Heart left ventricle (tissue), 16 donors: ENCODE results near the gene TMEM255A. TPM values are rescaled to one million over a fixed set of nuclear protein-coding genes. Genes with fewer than 3 reads are reported as not detected.
"Not testable (repeated sequence)": the region's sequence is repeated elsewhere in the genome, so short reads cannot be mapped to it uniquely, and the experiment has no call there.

Experiments
- ATAC-seq, 4 donors: fragments of 200-7000 bp; cut with Tn5 transposase; one replicate each; pipeline ENCODE4 v1.9.1; 2020 to 2022; ENCODE audit warnings: moderate library complexity in 4 of 4, mild to moderate bottlenecking in 3 of 4, moderate number of reproducible peaks in 1 of 4
- DNase-seq, 5 donors: peaks; one replicate each; pipeline ENCODE4 v3.0.0-alpha.2; 2020
- H3K27ac ChIP-seq, 12 donors: fragments of 200-600 bp; sonication (generic) in 4 of 12; one replicate each; pipeline versions ENCODE4 v1.5.0 to v1.8.0; 2016 to 2022; ENCODE audit warnings: mild to moderate bottlenecking in 2 of 12
- H3K27me3 ChIP-seq, 9 donors: fragments of 200-600 bp; sonication (generic) in 2 of 9; one replicate each; pipeline versions ENCODE4 v1.5.1 to v1.8.0; 2016 to 2022; ENCODE audit warnings: mild to moderate bottlenecking in 3 of 9
- H3K36me3 ChIP-seq, 9 donors: fragments of 200-600 bp; sonication (generic) in 2 of 9; one replicate each; pipeline versions ENCODE4 v1.5.0 to v1.8.0; 2018 to 2022; ENCODE audit warnings: mild to moderate bottlenecking in 2 of 9
- H3K4me1 ChIP-seq, 12 donors: fragments of 200-600 bp; sonication (generic) in 4 of 12; one replicate each; pipeline versions ENCODE4 v1.5.0 to v1.8.0; 2016 to 2022; ENCODE audit warnings: mild to moderate bottlenecking in 3 of 12
- H3K4me3 ChIP-seq, 12 donors: fragments of 200-600 bp; sonication (generic) in 4 of 12; one replicate each; pipeline versions ENCODE4 v1.5.0 to v1.8.0; 2017 to 2022; ENCODE audit warnings: mild to moderate bottlenecking in 9 of 12, moderate library complexity in 4 of 12
- H3K9me3 ChIP-seq, 12 donors: fragments of 200-600 bp; sonication (generic) in 4 of 12; one replicate each; pipeline versions ENCODE4 v1.5.0 to v1.8.0; 2016 to 2022; ENCODE audit warnings: mild to moderate bottlenecking in 1 of 12
- POLR2A ChIP-seq, 2 donors: fragments of 450-650 bp; IDR thresholded peaks; one replicate each; pipeline ENCODE4 v1.6.1; 2017; ENCODE audit warnings: antibody characterized with exemption in 2 of 2, mild to moderate bottlenecking in 2 of 2, moderate library complexity in 2 of 2
- WGBS, 4 donors: extraction: QIAGEN DNeasy Blood & Tissue Kit in 2 of 4; methylation state at CpG; one replicate each; pipeline versions ENCODE4 v1.1.5 to v1.1.7; 2013 to 2018; 5-methylcytosine and 5-hydroxymethylcytosine counted together
- intact Hi-C, 10 donors: fragments of 100-400 bp; cut with DNase I; formaldehyde crosslinking; loops; one replicate each; pipeline versions ENCODE4 v1.11.1 to v1.14.2; 2022
- polyA plus RNA-seq, 2 donors: library from polyadenylated mRNA; stranded (reverse); fragments of 200-250 nt; gene quantifications; one replicate each; pipeline ENCODE4 v1.2.3, GENCODE V29; 2013
- total RNA-seq, 9 donors: library from RNA; depleted of rRNA in 2 of 9; stranded (reverse); fragments of >200 nt in 2 of 9; fragmentation: NEBNext Ultra II Directional in 3 of 9; extraction: Animal tissue kit (Norgen Biotek cat#: 25700) in 3 of 9; gene quantifications; one replicate each; pipeline versions ENCODE4 v1.1.0 to v1.2.4, GENCODE V29; 2016 to 2023
- TF ChIP-seq, protein P1 (sequence below), 12 donors: fragments of 200-600 bp; sonication (generic) in 4 of 12; IDR thresholded peaks; one replicate each; pipeline versions ENCODE4 v1.5.0 to v1.8.0; 2018 to 2022; ENCODE audit warnings: antibody characterized with exemption in 12 of 12, mild to moderate bottlenecking in 5 of 12
- donor health status: ischemic (EF 13 %, LVEDD 7.1; RV severe dilation, severe dysfunction).
- donor health status: healthy with polysubstance abuse.
- donor health status: DM: no; HTN: yes; CAD: no.
- donor health status: DM: no; HTN: no; CAD: no.
- donor health status: ischemic (EF 25% LVEDD 6.9; RV normal size, moderate dysfunction).
- donor health status: ischemic (EF 25% LVEDD 5.7; RV mildly dilated, moderate dysfunction).
- donor health status: healthy.
- donor health status: DM: yes; HTN: yes; CAD: no.
- donor health status: ischemic (EF 35%, LVEDD 5.7; RV mildly dilated, moderate dysfunction).
- donor health status: nonischemic (EF 11% LVEDD 7.7; RV severe dilation, severe dysfunction).
- donor health status: DM: yes; HTN: yes; CAD: no.
- donor health status: PGD.
- donor health status: ischemic (EF 29% LVEDD 5.4; RV normal size, mild dysfunction).
- donor health status: nonischemic (EF 23%, LVEDD 6.1; RV moderate dilation, normal function).

The TMEM255A gene
- total and polyA plus RNA-seq, 11 donors, result 0.04 to 2.4 (median 0.28) TPM

DNA sequence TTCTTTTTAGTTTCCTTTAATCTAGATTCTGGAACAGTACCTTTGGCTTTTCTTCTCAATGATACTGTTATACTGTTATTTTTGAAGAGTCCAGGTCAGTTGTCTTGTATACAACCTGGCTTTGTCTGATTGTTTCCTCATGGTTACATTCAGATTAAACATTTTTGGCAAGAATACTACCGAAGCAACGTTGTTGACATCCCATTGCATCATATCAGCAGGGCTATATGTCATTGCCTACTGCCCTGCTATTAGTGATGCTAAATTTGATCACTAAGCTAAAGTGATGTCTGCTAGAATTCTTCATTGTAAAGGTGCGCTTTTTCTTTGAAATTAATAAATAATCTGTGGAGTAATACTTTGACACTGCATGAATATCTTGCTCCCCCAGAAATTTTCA lies 44.8 kb upstream of the TMEM255A start:
- H3K9me3 ChIP-seq, result peaks cover 0 to 5% (median 0%) of the 10 kb centered on the region in 12 donors
- intact Hi-C loops, result no loop called here
- no peak for DNase-seq
- H3K4me1 ChIP-seq, result no peaks in the 10 kb centered on the region
- no peak for ATAC-seq
- 65 to 81% (median 66%) methylated on average over 3 of the region's 3 CpGs for WGBS, 4 donors
- H3K27me3 ChIP-seq, result peaks cover 0 to 12% (median 0%) of the 10 kb centered on the region in 9 donors
- no peaks in the 10 kb centered on the region for H3K36me3 ChIP-seq
- no peak overlapping the region for H3K4me3 ChIP-seq
- H3K27ac ChIP-seq, result no peak overlapping the region
- TF ChIP-seq, protein P1, sequence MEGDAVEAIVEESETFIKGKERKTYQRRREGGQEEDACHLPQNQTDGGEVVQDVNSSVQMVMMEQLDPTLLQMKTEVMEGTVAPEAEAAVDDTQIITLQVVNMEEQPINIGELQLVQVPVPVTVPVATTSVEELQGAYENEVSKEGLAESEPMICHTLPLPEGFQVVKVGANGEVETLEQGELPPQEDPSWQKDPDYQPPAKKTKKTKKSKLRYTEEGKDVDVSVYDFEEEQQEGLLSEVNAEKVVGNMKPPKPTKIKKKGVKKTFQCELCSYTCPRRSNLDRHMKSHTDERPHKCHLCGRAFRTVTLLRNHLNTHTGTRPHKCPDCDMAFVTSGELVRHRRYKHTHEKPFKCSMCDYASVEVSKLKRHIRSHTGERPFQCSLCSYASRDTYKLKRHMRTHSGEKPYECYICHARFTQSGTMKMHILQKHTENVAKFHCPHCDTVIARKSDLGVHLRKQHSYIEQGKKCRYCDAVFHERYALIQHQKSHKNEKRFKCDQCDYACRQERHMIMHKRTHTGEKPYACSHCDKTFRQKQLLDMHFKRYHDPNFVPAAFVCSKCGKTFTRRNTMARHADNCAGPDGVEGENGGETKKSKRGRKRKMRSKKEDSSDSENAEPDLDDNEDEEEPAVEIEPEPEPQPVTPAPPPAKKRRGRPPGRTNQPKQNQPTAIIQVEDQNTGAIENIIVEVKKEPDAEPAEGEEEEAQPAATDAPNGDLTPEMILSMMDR (IDR thresholded peaks at IDR 0.05), result no peak
- TF ChIP-seq POLR2A (IDR thresholded peaks at IDR 0.05), result no peak

DNA sequence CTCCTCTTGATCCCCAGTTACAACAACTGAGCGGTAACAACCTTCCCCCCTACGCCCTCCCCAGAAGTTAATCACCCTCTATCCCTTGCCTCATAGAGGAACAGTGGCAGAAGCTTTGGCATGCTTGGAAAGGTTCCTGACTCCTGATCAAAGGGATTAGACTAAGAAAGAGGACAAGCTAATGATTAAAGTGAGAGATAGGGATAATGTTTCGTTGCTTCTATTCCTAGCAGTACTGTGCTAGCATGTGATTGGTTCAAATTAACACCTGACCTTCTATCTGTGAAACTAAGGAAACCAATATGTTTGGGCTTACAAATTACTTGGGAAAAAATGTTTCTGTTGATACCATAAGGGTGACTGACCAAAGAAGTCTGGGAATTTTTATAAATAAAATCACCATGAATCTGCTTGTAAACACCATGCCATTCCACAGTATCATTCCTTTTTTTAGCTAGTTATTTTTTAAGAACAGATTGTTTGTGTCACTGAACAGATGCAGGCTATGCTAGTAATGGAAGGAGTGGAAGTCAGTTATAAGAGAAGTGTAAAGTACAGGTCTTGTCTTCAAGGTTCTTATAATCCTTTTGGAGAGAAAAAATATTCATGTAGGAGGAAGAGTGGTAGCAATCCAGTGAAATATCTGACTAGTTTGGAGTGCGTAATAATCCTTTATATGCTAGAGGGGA lies 39.3 kb upstream of the TMEM255A start:
- Histone ChIP-seq H3K4me1 (no peaks in the 10 kb centered on the region), H3K27ac (no peak overlapping the region), H3K9me3 (peaks cover 0 to 5% (median 0%) of the 10 kb centered on the region in 12 donors), H3K36me3 (no peaks in the 10 kb centered on the region), H3K27me3 (no peaks in the 10 kb centered on the region), H3K4me3 (no peak overlapping the region)
- ATAC-seq (no peak), DNase-seq (no peak)
- WGBS, 4 donors, result 66 to 79% (median 67%) methylated on average over 4 of the region's 4 CpGs
- intact Hi-C loops, result no loop called here
- TF ChIP-seq, protein P1 (IDR thresholded peaks at IDR 0.05), result no peak
- no peak for TF ChIP-seq POLR2A (IDR thresholded peaks at IDR 0.05)

DNA sequence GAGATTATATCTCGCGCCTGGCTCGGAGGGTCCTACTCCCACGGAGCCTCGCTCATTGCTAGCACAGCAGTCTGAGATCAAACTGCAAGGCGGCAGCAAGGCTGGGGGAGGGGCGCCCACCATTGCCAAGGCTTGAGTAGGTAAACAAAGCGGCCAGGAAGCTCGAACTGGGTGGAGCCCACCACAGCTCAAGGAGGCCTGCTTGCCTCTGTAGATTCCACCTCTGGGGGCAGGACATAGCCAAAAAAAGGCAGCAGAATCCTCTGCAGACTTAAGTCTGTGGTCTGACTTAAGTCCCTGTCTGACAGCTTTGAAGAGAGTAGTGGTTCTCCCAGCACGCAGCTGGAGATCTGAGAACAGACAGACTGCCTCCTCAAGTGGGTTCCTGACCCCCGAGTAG lies 33.3 kb upstream of the TMEM255A start:
- H3K27ac ChIP-seq, H3K4me1 ChIP-seq, DNase-seq, H3K4me3 ChIP-seq, intact Hi-C loops, H3K27me3 ChIP-seq, ATAC-seq, H3K36me3 ChIP-seq: not testable (repeated sequence)
- peaks cover 0 to 10% (median 0%) of the 10 kb centered on the region in 12 donors for H3K9me3 ChIP-seq
- WGBS, 4 donors, result 72 to 84% (median 75%) methylated on average over 11 of the region's 11 CpGs

DNA sequence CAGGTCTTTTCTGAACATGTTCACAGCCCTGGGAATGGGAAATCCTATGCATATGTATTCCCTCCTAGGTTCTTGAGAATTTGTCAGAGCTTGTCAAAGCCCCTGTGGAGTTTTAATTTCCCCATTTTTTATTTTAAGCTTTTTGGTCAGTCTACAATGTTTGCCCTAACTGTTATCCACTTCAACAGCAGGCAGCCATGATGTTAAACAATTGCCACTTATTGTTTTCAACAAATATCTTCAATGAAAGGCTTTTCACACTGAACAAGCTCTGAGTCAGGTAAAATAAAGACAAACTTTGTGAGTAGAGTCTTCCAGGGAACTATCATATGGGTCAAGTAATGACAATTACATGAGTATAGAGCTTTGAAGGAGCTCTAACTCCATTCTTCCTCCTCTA lies 25.6 kb upstream of the TMEM255A start:
- Histone ChIP-seq H3K4me1 (no peaks in the 10 kb centered on the region), H3K27me3 (no peaks in the 10 kb centered on the region), H3K9me3 (peaks cover 0 to 58% (median 11%) of the 10 kb centered on the region in 12 donors), H3K4me3 (no peak overlapping the region), H3K27ac (no peak overlapping the region), H3K36me3 (no peaks in the 10 kb centered on the region)
- DNase-seq (no peak), ATAC-seq (no peak)
- no peak for TF ChIP-seq POLR2A (IDR thresholded peaks at IDR 0.05)
- TF ChIP-seq, protein P1 (IDR thresholded peaks at IDR 0.05), result no peak
- intact Hi-C loops, result no loop called here

DNA sequence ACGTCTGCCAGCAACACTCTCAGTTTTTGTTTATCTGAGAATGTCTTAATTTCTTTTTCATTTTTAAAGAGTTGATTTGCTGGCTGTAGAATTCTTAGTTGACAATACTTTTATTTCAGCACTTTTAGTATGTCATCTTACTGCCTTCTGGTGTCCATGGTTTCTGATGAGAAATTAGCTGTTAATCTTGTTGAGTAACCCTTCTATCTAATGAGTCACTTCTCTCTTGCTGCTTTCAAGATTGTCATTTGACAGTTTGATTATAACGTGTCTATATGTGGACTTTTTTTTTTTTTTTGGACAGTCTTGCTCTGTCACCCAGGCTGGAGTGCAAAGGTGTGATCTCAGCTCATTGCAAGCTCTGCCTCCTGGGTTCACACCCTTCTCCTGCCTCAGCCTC lies 24.0 kb upstream of the TMEM255A start:
- H3K36me3 ChIP-seq, result no peaks in the 10 kb centered on the region
- no peak for TF ChIP-seq POLR2A (IDR thresholded peaks at IDR 0.05)
- TF ChIP-seq, protein P1 (IDR thresholded peaks at IDR 0.05), result no peak
- H3K27me3 ChIP-seq, result no peaks in the 10 kb centered on the region
- no peak overlapping the region for H3K4me3 ChIP-seq
- ATAC-seq, result no peak
- H3K27ac ChIP-seq, result no peak overlapping the region
- 47 to 70% (median 60%) methylated on average over 2 of the region's 2 CpGs for WGBS, 4 donors
- peaks cover 0 to 55% (median 11%) of the 10 kb centered on the region in 12 donors for H3K9me3 ChIP-seq
- intact Hi-C loops, result no loop called here
- H3K4me1 ChIP-seq, result no peaks in the 10 kb centered on the region
- DNase-seq, result no peak
